NCI-H446 (cell line): ENCODE results near the gene CCDC91.
"Not testable (repeated sequence)": the region's sequence is repeated elsewhere in the genome, so short reads cannot be mapped to it uniquely, and the experiment has no call there.

Experiments used
- DNase-seq, 2 experiments: peaks; one replicate each; lab custom pipeline; 2025; lab: John Stamatoyannopoulos, UW

Gene CCDC91

DNA sequence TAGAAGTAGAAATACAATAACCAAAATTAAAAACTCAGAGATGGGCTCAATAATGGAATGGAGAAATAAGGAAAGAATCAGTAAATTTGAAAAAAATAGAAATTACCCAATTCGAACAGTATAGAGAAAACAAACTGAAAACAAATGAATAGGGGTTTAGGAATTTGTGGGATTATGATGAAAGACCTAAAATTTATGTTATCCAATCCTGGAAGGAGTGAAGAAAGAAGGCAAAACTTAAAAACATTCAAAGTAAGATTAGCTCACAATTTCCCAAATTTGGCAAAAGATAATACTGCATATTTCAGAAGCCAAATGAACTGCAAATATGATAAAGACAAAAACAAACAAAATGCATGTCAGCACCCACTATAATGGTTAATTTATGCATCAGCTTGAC lies 177.1 kb downstream of the CCDC91 start:
- no peak for DNase-seq

GRCh38 chr12:28367993-28368392 lies 177.7 kb downstream of the CCDC91 start:
- no peak for DNase-seq

DNA sequence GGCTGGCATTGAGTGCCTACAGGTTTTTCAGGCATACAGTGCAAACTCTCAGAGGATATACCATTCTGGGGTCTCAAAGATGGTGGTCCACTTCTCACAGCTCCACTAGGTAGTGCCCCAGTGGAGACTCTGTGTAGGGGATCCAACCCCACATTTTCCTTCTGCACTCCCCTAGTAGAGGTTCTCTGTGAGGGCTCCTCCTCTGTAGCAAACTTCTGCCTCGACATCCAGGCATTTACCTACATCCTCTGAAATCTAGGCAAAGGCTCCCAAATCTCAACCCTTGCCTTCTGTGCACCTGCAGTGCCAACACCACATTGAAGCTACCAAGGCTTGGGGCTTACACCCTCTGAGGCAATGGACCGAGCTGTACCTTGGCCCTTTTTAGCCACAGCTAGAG lies 179.2 kb downstream of the CCDC91 start:
- no peak for DNase-seq

DNA sequence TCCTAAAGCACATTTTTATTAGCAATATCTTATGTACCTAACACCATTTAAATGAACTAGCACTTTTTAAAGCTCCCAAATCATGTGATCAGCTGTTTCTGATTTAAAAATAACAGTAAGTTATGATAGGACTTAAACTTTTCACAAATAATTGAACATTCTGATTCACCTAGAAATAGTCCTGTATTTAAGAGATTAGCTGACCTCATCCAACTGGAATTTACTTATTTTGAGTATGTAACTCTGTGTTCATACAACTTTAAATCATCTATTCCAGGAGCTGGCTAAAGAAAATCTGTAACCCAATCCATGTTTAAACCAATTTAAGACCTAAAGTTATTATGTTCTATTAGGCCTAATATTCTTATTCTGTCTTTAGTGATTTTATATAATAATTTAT lies 184.3 kb downstream of the CCDC91 start:
- no peak for DNase-seq

GRCh38 chr12:28378736-28379135 lies 188.5 kb downstream of the CCDC91 start:
- no peak for DNase-seq

DNA sequence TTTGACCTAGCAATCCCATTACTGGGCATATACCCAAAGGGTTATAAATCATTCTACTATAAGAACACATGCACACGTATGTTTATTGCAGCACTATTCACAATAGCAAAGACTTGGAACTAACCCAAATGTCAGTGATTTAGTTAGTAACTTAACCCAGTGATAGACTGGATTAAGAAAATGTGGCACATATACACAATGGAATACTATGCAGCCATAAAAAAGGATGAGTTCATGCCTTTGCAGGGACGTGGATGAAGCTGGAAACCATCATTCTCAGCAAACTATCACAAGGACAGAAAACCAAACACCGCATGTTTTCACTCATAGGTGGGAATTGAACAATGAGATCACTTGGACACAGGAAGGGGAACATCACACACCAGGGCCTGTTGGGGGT lies 189.5 kb downstream of the CCDC91 start:
- DNase-seq: not testable (repeated sequence)

GRCh38 chr12:28383368-28383767 lies 193.1 kb downstream of the CCDC91 start:
- DNase-seq: no peak

DNA sequence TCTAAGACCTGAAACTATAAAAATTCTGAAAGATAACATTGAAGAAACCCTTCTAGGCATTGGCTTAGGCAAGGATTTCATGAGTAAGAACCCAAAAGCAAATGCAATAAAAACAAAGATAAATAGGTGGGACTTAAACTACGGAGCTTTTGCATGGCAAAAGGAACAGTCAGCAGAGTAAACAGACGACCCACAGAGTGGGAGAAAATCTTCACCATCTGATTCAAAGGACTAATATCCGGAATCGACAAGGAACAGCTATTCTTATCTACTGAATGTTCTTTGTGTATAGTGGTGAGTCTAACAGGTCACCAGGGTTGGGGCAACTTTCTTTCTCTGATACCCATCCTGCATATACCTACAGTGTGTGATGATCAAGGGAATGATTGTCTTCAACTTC lies 198.6 kb downstream of the CCDC91 start:
- no peak for DNase-seq

DNA sequence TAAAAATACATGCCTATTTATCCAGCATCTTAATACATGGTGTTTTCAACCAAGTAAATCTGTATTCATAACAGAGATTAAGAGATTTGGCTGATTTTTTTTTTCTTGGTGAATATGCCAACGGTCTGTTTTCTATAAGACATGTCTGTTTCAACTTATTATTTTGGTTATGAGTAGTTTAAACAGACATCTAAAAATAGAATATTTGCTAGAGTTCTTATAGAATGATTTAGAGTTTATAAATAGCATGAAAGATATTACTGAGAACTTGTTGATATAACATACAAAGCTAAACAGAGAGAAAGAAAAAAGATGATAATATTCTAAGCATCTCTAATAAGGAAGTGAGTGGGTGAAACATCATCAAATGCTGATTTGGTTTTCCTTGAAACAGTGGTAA lies 199.9 kb downstream of the CCDC91 start:
- no peak for DNase-seq

DNA sequence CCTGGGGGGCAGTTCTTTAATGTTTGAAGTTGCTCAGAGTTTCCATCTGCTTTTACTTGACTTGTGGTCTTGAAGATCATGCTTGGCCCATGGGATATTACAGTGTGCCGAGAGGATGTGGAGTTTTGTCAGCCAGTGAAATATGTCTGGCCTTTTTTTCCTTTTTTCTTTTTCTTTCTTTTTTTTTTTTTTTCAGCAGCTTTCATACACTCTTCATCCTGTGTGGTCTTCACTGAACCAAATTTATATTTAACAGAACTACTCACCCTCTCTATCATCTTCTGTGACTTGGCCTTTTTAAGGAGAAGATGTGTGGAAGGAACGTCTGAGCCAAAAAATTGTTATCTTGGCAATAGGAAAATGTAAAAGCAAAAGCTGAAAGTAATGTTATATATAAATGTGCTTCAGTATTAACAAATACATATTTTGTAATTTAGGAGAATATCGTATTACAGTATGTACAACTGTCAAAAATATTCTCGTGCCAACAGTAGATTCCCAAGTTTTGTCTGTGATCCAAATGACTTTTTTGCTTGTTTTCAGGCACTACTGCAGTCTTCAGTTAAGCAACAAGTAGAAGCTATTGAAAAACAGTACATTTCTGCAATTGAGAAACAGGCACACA lies 200.6 kb downstream of the CCDC91 start:
- DNase-seq: peak in 1 of 2 experiments; percentile 31

GRCh38 chr12:28409892-28410291 lies 219.6 kb downstream of the CCDC91 start:
- no peak for DNase-seq

DNA sequence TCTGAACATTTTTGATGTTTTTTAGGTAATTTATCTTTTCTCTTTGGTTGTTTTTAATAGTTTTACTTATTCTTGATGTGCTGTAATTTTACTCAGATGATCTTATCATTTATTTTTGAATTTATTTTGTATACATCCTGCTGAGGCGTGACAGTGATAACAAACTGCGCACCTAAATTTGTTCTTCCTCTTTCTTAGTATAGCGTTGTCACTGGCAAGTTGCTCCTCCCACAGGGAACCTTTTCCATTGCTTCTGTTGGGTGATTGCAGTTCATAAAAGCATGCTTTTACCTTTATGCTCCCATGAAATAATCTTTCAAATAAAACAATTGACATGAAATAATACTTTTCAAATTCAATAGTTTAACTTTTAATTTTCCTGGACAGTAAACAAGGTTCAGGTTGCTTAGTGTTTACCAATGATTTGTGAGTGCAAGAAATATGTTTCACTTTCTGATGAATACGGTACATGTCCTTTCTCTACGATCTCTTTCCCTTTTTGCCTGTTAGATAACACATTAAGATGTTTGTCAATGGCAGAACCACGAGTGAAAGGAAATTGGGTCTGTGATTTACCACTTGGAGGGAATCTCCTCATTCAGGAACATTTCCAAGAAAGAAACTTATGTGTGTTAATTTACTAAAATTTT lies 223.3 kb downstream of the CCDC91 start:
- no peak for DNase-seq

- no peak for DNase-seq
These were observed 225.5 kb downstream of the CCDC91 start for GRCh38 chr12:28415755-28416154.

- DNase-seq: no peak
These were observed 231.1 kb downstream of the CCDC91 start for GRCh38 chr12:28421374-28421773.

DNA sequence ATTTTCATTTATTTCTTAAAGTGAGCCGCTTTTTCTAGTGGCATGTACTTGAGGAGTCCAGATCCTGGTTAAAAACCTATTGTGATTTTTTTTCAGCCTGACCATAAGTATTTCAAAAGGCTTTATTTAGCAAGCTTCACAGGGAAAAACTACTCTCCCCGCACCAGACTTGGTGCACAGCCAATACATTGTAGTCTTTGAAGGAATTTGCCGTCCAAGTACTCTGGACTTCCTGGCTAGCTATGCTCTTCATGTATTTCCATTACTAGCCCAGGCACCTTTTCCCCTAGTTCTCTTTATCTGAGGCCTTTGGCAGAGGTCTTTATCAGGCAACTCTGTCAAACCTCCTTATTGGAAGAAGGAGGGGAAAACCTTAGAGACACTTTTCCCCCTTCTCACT lies 234.7 kb downstream of the CCDC91 start:
- no peak for DNase-seq

- no peak for DNase-seq
These were observed 235.3 kb downstream of the CCDC91 start for GRCh38 chr12:28425526-28425925.

DNA sequence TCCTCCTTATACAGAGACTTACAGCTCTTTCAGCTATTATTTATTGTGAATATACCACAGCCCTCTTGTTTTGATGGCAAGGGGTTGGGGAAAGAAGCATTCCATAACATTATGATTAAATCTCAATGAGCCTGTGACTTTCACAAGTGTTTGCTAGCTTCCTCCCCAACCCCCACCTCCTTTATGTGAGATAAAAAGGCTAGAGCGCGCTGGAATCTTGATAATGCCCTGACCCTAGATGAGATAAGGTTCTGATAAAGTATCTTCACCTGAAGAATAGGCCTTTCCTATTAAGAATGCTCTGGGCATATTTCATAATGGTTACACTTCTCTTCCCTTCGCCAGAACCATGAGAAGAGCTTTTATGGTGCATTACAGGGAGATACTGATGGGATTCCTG lies 236.8 kb downstream of the CCDC91 start:
- no peak for DNase-seq

DNA sequence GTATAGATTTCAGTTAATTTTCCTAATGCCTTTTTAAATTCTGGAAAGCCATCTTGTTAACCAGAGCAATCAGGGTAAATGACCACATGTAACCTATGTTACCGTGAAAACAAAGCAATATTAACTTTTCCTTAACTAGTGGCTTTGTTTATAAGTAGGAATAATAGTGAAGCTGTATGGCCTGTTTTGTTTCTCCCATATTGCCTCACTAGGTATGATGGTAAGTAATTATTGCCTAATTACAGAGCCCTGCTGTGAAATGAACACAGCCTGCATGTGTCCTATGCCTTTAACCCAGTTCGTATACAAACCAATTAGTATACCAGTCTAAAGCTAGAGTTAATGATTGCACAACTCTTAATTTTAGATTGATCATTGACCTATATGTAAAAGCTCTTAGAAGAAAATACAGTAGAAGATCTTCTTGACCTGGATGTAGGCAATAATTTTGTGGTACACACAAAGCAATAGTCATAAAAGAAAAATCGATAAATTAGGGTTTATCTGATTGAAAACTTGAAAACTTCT lies 249.9 kb downstream of the CCDC91 start:
- no peak for DNase-seq

GRCh38 chr12:28442101-28442500 lies 251.8 kb downstream of the CCDC91 start:
- no peak for DNase-seq

GRCh38 chr12:28443337-28443736 lies 253.1 kb downstream of the CCDC91 start:
- DNase-seq: peak in 1 of 2 experiments; percentile 4

GRCh38 chr12:28446031-28446430 lies 255.8 kb downstream of the CCDC91 start:
- no peak for DNase-seq

- no peak for DNase-seq
These were observed 263.4 kb downstream of the CCDC91 start for GRCh38 chr12:28453686-28454085.

GRCh38 chr12:28456934-28457710 lies 266.9 kb downstream of the CCDC91 start:
- no peak for DNase-seq
